Liver (tissue), 9 donors: ENCODE results near the gene HMG20A. TPM values are rescaled to one million over a fixed set of nuclear protein-coding genes. Genes with fewer than 3 reads are reported as not detected.

Source experiments
- DNase-seq: peaks from one replicate; pipeline ENCODE4 v3.0.0-alpha.2; 2017; ENCODE audit warnings: low spot score
- H3K27ac ChIP-seq, 2 donors: one replicate each; pipeline ENCODE4 v1.7.0; 2013; ENCODE audit warnings: inconsistent platforms in 2 of 2, low read length in 2 of 2, control low read depth in 1 of 2, low read depth in 1 of 2, mild to moderate bottlenecking in 1 of 2
- H3K27me3 ChIP-seq, 4 donors: one replicate each; pipeline versions ENCODE4 v1.6.1 to v1.7.0; 2013; ENCODE audit warnings: low read length in 3 of 4, inconsistent platforms in 1 of 4, mild to moderate bottlenecking in 1 of 4, moderate library complexity in 1 of 4; ENCODE audit not compliant: control insufficient read depth in 4 of 4, insufficient read depth in 4 of 4
- H3K36me3 ChIP-seq, 4 donors: one replicate each; pipeline versions ENCODE4 v1.6.1 to v1.7.0; 2013; ENCODE audit warnings: low read length in 3 of 4, mild to moderate bottlenecking in 3 of 4, low read depth in 1 of 4, moderate library complexity in 1 of 4; ENCODE audit not compliant: control insufficient read depth in 4 of 4, insufficient read depth in 3 of 4
- H3K4me1 ChIP-seq, 4 donors: one replicate each; pipeline versions ENCODE4 v1.6.1 to v1.7.0; 2013; ENCODE audit warnings: low read length in 3 of 4, mild to moderate bottlenecking in 3 of 4, moderate library complexity in 1 of 4; ENCODE audit not compliant: control insufficient read depth in 4 of 4, insufficient read depth in 4 of 4
- H3K4me3 ChIP-seq, 3 donors: one replicate each; pipeline versions ENCODE4 v1.6.1 to v1.7.0; 2013; ENCODE audit warnings: low read length in 3 of 3, control low read depth in 1 of 3, low read depth in 1 of 3, mild to moderate bottlenecking in 1 of 3
- H3K9ac ChIP-seq, 2 donors: one replicate each; pipeline ENCODE4 v1.7.0; 2013; ENCODE audit warnings: low read length in 2 of 2, mild to moderate bottlenecking in 2 of 2, moderate library complexity in 2 of 2, control low read depth in 1 of 2, low read depth in 1 of 2
- H3K9me3 ChIP-seq, 4 donors: one replicate each; pipeline versions ENCODE4 v1.6.1 to v1.7.0; 2013; ENCODE audit warnings: low read length in 3 of 4; ENCODE audit not compliant: control insufficient read depth in 4 of 4
- ATF3 ChIP-seq: IDR thresholded peaks from 2 replicates; pipeline ENCODE4 v1.6.1; 2016; ENCODE audit warnings: antibody characterized with exemption
- CTCF ChIP-seq: fragments of 150-350 bp; IDR thresholded peaks from 2 replicates; pipeline ENCODE4 v1.5.1; 2017; ENCODE audit warnings: improper control_type of control experiment, low read depth, low read length; ENCODE audit not compliant: missing input control
- EGR1 ChIP-seq, 2 donors: IDR thresholded peaks; 2 replicates each; pipeline ENCODE4 v1.6.1; 2016 to 2018; ENCODE audit warnings: antibody characterized with exemption in 2 of 2, low read depth in 2 of 2
- FOXA1 ChIP-seq: IDR thresholded peaks from 2 replicates; pipeline ENCODE4 v1.6.1; 2016; ENCODE audit warnings: antibody characterized with exemption
- FOXA2 ChIP-seq: IDR thresholded peaks from 2 replicates; pipeline ENCODE4 v1.6.1; 2016; ENCODE audit warnings: antibody characterized with exemption
- GABPA ChIP-seq, 2 donors: IDR thresholded peaks in 1 of 2; conservative IDR thresholded peaks in 1 of 2; 2 replicates each; pipeline ENCODE4 v1.6.1; 2016; ENCODE audit warnings: antibody characterized with exemption in 2 of 2, mild to moderate bottlenecking in 1 of 2, moderate library complexity in 1 of 2
- HNF4A ChIP-seq, 2 donors: conservative IDR thresholded peaks; 2 replicates each; pipeline ENCODE4 v1.6.1; 2016; ENCODE audit warnings: antibody characterized with exemption in 2 of 2, mild to moderate bottlenecking in 2 of 2
- JUND ChIP-seq, 2 donors: IDR thresholded peaks; 2 replicates each; pipeline ENCODE4 v1.6.1; 2016; ENCODE audit warnings: antibody characterized with exemption in 2 of 2
- MAX ChIP-seq: IDR thresholded peaks from 2 replicates; pipeline ENCODE4 v1.6.1; 2016; ENCODE audit warnings: antibody characterized with exemption
- NR2F2 ChIP-seq: IDR thresholded peaks from 2 replicates; pipeline ENCODE4 v1.6.1; 2016; ENCODE audit warnings: antibody characterized with exemption
- RAD21 ChIP-seq, 2 donors: IDR thresholded peaks; 2 replicates each; pipeline ENCODE4 v1.6.1; 2016; ENCODE audit warnings: antibody characterized with exemption in 2 of 2, mild to moderate bottlenecking in 2 of 2
- REST ChIP-seq: IDR thresholded peaks from 2 replicates; pipeline ENCODE4 v1.6.1; 2016; ENCODE audit warnings: antibody characterized with exemption, mild to moderate bottlenecking
- SP1 ChIP-seq: IDR thresholded peaks from 2 replicates; pipeline ENCODE4 v1.6.1; 2018; ENCODE audit warnings: antibody characterized with exemption, mild to moderate bottlenecking
- TAF1 ChIP-seq: conservative IDR thresholded peaks from 2 replicates; pipeline ENCODE4 v1.6.1; 2016; ENCODE audit warnings: antibody characterized with exemption, mild to moderate bottlenecking
- YY1 ChIP-seq: IDR thresholded peaks from 2 replicates; pipeline ENCODE4 v1.6.1; 2016; ENCODE audit warnings: antibody characterized with exemption, mild to moderate bottlenecking
- ZBTB33 ChIP-seq: IDR thresholded peaks from 2 replicates; pipeline ENCODE4 v1.6.1; 2016; ENCODE audit warnings: antibody characterized with exemption
- WGBS: extraction: QIAGEN DNeasy Blood & Tissue Kit; methylation state at CpG from one replicate; pipeline ENCODE4 v1.1.7; 2013; 5-methylcytosine and 5-hydroxymethylcytosine counted together
- polyA plus RNA-seq, 2 donors: library from polyadenylated mRNA; stranded (reverse) in 1 of 2; unstranded in 1 of 2; fragments of 200-250 nt in 1 of 2; fragments of >200 nt in 1 of 2; fragmentation: Nextera tagmentation in 1 of 2; extraction: Ambion mirVana in 1 of 2; gene quantifications; one replicate each; pipeline versions ENCODE4 v1.2.1 to v1.2.3, GENCODE V29; 2013 to 2015
- total RNA-seq, 2 donors: library from RNA; depleted of rRNA; stranded (reverse); fragments of >200 nt; gene quantifications; one replicate each; pipeline ENCODE4 v1.2.3, GENCODE V29; 2014
- donor health status: healthy.
- donor health status: healthy.
- donor health status: healthy.
- donor health status: healthy.
- donor health status: healthy.

The HMG20A gene
- total and polyA plus RNA-seq, 4 donors, result 7.7 to 19.4 (median 13.3) TPM

- no peak for TF ChIP-seq ZBTB33
These were observed 56.3 kb downstream of the HMG20A start (continued) for GRCh38 chr15:77476995-77477394.

GRCh38 chr15:77478051-77478450, 57.4 kb downstream of the HMG20A start:
- Histone ChIP-seq H3K4me3 (no peak overlapping the region), H3K4me1 (no peaks in the 10 kb centered on the region), H3K9ac (no peak overlapping the region), H3K27me3 (no peaks in the 10 kb centered on the region), H3K9me3 (no peaks in the 10 kb centered on the region), H3K27ac (no peak overlapping the region), H3K36me3 (peaks cover 6 to 47% (median 30%) of the 10 kb centered on the region in 4 donors)
- TF ChIP-seq FOXA1, result no peak
- no peak for TF ChIP-seq YY1
- no peak for TF ChIP-seq ZBTB33
- TF ChIP-seq REST, result no peak
- TF ChIP-seq GABPA (IDR thresholded peaks at IDR 0.05 in 1 of 2, conservative IDR thresholded peaks at IDR 0.05 in 1 of 2), result no peak
- WGBS, result 97% methylated on average over 8 of the region's 8 CpGs
- no peak for DNase-seq

GRCh38 chr15:77479015-77479414, 58.3 kb downstream of the HMG20A start:
- H3K27ac ChIP-seq, result no peak overlapping the region
- H3K36me3 ChIP-seq, result peaks cover 6 to 55% (median 36%) of the 10 kb centered on the region in 4 donors
- H3K4me1 ChIP-seq, result no peaks in the 10 kb centered on the region
- no peak for DNase-seq
- no peaks in the 10 kb centered on the region for H3K9me3 ChIP-seq
- WGBS, result 94% methylated on average over 3 of the region's 3 CpGs
- H3K4me3 ChIP-seq, result no peak overlapping the region
- no peak overlapping the region for H3K9ac ChIP-seq
- H3K27me3 ChIP-seq, result no peaks in the 10 kb centered on the region
- TF ChIP-seq SP1, result no peak
- TF ChIP-seq MAX, result no peak
- no peak for TF ChIP-seq HNF4A (conservative IDR thresholded peaks at IDR 0.05)
- TF ChIP-seq EGR1 (IDR thresholded peaks at IDR 0.05; ENCODE audit: low read depth in 2 of 2), result no peak
- TF ChIP-seq JUND (IDR thresholded peaks at IDR 0.05), result no peak
- TF ChIP-seq NR2F2, result no peak
- no peak for TF ChIP-seq TAF1
- TF ChIP-seq RAD21 (IDR thresholded peaks at IDR 0.05), result no peak
- TF ChIP-seq CTCF, result no peak
- TF ChIP-seq YY1, result no peak
- no peak for TF ChIP-seq ZBTB33
- TF ChIP-seq ATF3, result no peak
- no peak for TF ChIP-seq FOXA2
